GM21390 (cell line): ENCODE measurements around the gene IL22RA1.

Experiments used
- ATAC-seq: cut with Tn5 transposase; IDR thresholded peaks from one replicate; pipeline ENCODE4 v1.9.1; 2021; ENCODE audit not compliant: unreplicated experiment

IL22RA1 gene

GRCh38 chr1:24142546-24143534, at the start of gene IL22RA1:
Gene IL22RA1 (minus strand): TSS chr1:24143140. CDS start chr1:24143082, 58 bp downstream.
- ATAC-seq, result no peak

- ATAC-seq, result no peak
Measured at GRCh38 chr1:24191860-24192259, 48.9 kb upstream of the IL22RA1 start.

- peak; percentile 45 for ATAC-seq
Measured at GRCh38 chr1:24190983-24191461, 48.1 kb upstream of the IL22RA1 start.

GRCh38 chr1:24189528-24189927, 46.6 kb upstream of the IL22RA1 start:
- no peak for ATAC-seq

GRCh38 chr1:24186993-24187790, 44.3 kb upstream of the IL22RA1 start, which contains the start of gene IFNLR1:
Gene IFNLR1 (minus strand): TSS chr1:24187289. CDS start chr1:24187248, 41 bp downstream.
- ATAC-seq, result no peak

GRCh38 chr1:24186711-24186992, 43.7 kb upstream of the IL22RA1 start:
- ATAC-seq, result no peak

- no peak for ATAC-seq
Measured at GRCh38 chr1:24186031-24186710, 43.2 kb upstream of the IL22RA1 start.

- no peak for ATAC-seq
Measured at GRCh38 chr1:24185076-24185475, 42.1 kb upstream of the IL22RA1 start.

GRCh38 chr1:24182061-24182460, 39.1 kb upstream of the IL22RA1 start:
- ATAC-seq, result no peak

- ATAC-seq, result no peak
Measured at GRCh38 chr1:24181619-24182018, 38.7 kb upstream of the IL22RA1 start.

- no peak for ATAC-seq
Measured at GRCh38 chr1:24180676-24181075, 37.7 kb upstream of the IL22RA1 start.

- ATAC-seq, result no peak
Measured at GRCh38 chr1:24179251-24179840, 36.4 kb upstream of the IL22RA1 start.

GRCh38 chr1:24178407-24178806, 35.5 kb upstream of the IL22RA1 start:
- no peak for ATAC-seq

- no peak for ATAC-seq
Measured at GRCh38 chr1:24177161-24177560, 34.2 kb upstream of the IL22RA1 start.

- no peak for ATAC-seq
Measured at GRCh38 chr1:24175033-24175755, 32.3 kb upstream of the IL22RA1 start.

- no peak for ATAC-seq
Measured at GRCh38 chr1:24173638-24174575, 31.0 kb upstream of the IL22RA1 start.

GRCh38 chr1:24172598-24172997, 29.7 kb upstream of the IL22RA1 start:
- no peak for ATAC-seq

- ATAC-seq, result no peak
Measured at GRCh38 chr1:24169286-24169685, 26.3 kb upstream of the IL22RA1 start.

- no peak for ATAC-seq
Measured at GRCh38 chr1:24168245-24168644, 25.3 kb upstream of the IL22RA1 start.
